HCT116 (cell line): ENCODE data around the gene DNASE2.
"Not testable (repeated sequence)": the region's sequence is repeated elsewhere in the genome, so short reads cannot be mapped to it uniquely, and the experiment has no call there.

Source experiments
- POLR2A ChIP-seq: IDR thresholded peaks from 2 replicates; pipeline ENCODE4 v1.7.0; 2011; ENCODE audit warnings: borderline replicate concordance; ENCODE audit not compliant: insufficient read depth, insufficient read length; ENCODE audit errors: extremely low read depth
- ZNF274 ChIP-seq: fragments of 200-500 bp; sonication (Bioruptor generic); IDR thresholded peaks from 2 replicates; pipeline ENCODE4 v1.6.1; 2014; ENCODE audit warnings: mild to moderate bottlenecking, low read depth, low read length, inconsistent platforms

- TF ChIP-seq POLR2A, ZNF274: not testable (repeated sequence)
Observed at GRCh38 chr19:12890299-12890786, 9.1 kb upstream of the DNASE2 start.
